Nephron (organoid): Measurements from ENCODE around the gene GNAZ.

Source experiments
- H3K27ac Mint-ChIP-seq, 3 experiments: 2 replicates each; pipeline ENCODE4 v1.8.0; 2020; ENCODE audit warnings: mixed read lengths in 3 of 3, mild to moderate bottlenecking in 2 of 3, moderate library complexity in 1 of 3
- H3K27me3 Mint-ChIP-seq: 2 replicates; pipeline ENCODE4 v1.8.0; 2021; ENCODE audit warnings: low read depth, mild to moderate bottlenecking, moderate library complexity, mixed read lengths
- H3K36me3 Mint-ChIP-seq: 2 replicates; pipeline ENCODE4 v1.8.0; 2020; ENCODE audit warnings: low read depth, mixed read lengths
- H3K4me1 Mint-ChIP-seq: 2 replicates; pipeline ENCODE4 v1.8.0; 2020; ENCODE audit warnings: mixed read lengths
- H3K4me3 Mint-ChIP-seq, 3 experiments: 2 replicates each; pipeline ENCODE4 v1.8.0; 2020; ENCODE audit warnings: mild to moderate bottlenecking in 3 of 3, mixed read lengths in 3 of 3, moderate library complexity in 2 of 3
- H3K9me3 Mint-ChIP-seq: 2 replicates; pipeline ENCODE4 v1.8.0; 2020; ENCODE audit warnings: mixed read lengths
- TF ChIP-seq, protein P1 (sequence below), 3 experiments: fragments of 200-600 bp; sonication (generic); IDR thresholded peaks; one replicate each; pipeline ENCODE4 v1.5.0; 2021; ENCODE audit warnings: antibody characterized with exemption in 3 of 3; ENCODE audit not compliant: unreplicated experiment in 3 of 3

Gene GNAZ

DNA sequence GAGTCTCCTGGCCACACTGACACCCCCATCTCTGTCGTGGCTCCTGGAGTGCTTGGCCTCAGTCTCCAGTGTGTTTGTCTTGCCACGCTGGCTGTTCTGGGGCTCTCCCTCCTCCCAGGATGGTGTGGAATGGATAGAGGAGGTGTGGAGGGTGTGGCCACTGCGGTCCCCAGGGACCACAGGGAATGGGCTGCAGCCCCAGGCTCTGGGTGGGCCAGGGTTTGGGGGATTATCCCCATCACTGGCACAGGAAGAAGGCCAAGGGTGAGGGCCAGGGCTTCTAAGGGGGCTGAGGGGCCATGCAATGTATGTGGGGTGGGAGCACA, 8.1 kb downstream of the GNAZ start:
- TF ChIP-seq, protein P1, sequence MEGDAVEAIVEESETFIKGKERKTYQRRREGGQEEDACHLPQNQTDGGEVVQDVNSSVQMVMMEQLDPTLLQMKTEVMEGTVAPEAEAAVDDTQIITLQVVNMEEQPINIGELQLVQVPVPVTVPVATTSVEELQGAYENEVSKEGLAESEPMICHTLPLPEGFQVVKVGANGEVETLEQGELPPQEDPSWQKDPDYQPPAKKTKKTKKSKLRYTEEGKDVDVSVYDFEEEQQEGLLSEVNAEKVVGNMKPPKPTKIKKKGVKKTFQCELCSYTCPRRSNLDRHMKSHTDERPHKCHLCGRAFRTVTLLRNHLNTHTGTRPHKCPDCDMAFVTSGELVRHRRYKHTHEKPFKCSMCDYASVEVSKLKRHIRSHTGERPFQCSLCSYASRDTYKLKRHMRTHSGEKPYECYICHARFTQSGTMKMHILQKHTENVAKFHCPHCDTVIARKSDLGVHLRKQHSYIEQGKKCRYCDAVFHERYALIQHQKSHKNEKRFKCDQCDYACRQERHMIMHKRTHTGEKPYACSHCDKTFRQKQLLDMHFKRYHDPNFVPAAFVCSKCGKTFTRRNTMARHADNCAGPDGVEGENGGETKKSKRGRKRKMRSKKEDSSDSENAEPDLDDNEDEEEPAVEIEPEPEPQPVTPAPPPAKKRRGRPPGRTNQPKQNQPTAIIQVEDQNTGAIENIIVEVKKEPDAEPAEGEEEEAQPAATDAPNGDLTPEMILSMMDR (IDR thresholded peaks at IDR 0.05; ENCODE audit: unreplicated experiment in 3 of 3) = no peak
- Mint-ChIP-seq H3K27me3 (peaks cover 12% of the 10 kb centered on the region), H3K4me3 (no peak overlapping the region), H3K36me3 (no peaks in the 10 kb centered on the region), H3K9me3 (no peaks in the 10 kb centered on the region), H3K27ac (no peak overlapping the region), H3K4me1 (no peaks in the 10 kb centered on the region)

DNA sequence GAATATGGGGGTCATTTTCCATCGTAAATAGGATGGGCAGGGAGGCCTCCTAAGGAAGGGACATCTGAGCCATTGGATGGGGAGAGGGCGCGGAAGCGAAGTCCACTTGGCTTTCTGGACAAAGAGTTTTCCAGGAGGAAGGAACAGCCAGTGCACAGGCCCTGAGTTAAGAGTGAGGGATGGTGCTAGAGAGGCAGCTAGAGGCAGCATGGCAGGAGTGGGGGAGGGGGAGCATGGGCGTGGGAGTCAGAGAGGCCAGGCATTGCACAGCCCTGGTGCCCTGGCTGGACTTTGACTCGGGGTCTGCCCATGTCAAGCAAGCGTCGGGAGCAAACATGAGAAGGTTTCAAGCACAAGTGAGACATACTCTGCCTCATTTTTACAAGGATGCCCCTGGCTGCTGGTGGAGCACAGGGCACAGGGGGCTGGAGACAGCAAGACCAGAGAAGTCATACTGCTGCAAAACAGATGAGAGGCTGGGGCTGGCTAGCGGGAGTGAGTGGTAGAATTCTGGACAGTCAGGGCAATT, 9.0 kb downstream of the GNAZ start:
- no peaks in the 10 kb centered on the region for H3K4me1 Mint-ChIP-seq
- no peak overlapping the region for H3K4me3 Mint-ChIP-seq
- H3K27me3 Mint-ChIP-seq = peaks cover 4% of the 10 kb centered on the region
- TF ChIP-seq, protein P1 (IDR thresholded peaks at IDR 0.05; ENCODE audit: unreplicated experiment in 3 of 3) = no peak
- H3K27ac Mint-ChIP-seq = no peak overlapping the region
- no peaks in the 10 kb centered on the region for H3K36me3 Mint-ChIP-seq
- H3K9me3 Mint-ChIP-seq = no peaks in the 10 kb centered on the region

GRCh38 chr22:23079814-23080521, 9.6 kb downstream of the GNAZ start:
- no peaks in the 10 kb centered on the region for H3K36me3 Mint-ChIP-seq
- no peak overlapping the region for H3K27ac Mint-ChIP-seq
- H3K9me3 Mint-ChIP-seq = no peaks in the 10 kb centered on the region
- no peaks in the 10 kb centered on the region for H3K4me1 Mint-ChIP-seq
- H3K27me3 Mint-ChIP-seq = peaks cover 4% of the 10 kb centered on the region
- TF ChIP-seq, protein P1 (IDR thresholded peaks at IDR 0.05; ENCODE audit: unreplicated experiment in 3 of 3) = no peak
- no peak overlapping the region for H3K4me3 Mint-ChIP-seq

DNA sequence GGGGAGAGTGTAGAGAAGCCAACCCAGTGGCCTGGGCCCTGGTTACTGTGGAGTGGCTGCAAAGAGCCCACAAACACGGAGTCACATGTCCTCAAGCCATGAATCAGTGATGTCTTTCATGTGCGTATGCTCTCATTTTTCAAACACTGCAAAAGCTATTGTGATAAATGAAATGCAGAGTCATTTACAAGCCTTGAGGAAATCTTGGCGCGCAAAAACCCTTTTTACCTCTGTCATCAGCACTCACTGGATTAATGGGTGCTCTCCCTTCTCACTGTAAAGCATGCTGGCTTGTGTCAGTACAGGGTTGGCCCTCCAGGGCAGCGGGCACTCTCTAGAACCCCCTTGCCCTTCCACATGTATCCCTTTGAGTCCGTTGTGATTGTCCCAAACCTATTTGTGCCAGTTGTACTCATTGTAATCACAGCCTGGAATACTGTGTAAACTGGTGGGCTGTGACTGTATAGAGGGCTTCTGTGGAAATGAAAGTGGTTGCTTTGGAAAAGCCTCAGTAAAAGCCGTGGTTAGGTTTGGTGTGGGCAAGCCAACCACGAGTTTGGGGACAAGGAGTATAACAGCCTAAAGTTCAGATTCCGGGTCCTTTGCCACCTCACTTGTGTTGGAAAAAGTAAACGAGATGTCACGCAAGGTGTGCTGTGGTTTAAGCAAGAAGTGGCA, 10.4 kb downstream of the GNAZ start:
- H3K27me3 Mint-ChIP-seq = peaks cover 4% of the 10 kb centered on the region
- no peaks in the 10 kb centered on the region for H3K36me3 Mint-ChIP-seq
- TF ChIP-seq, protein P1 (IDR thresholded peaks at IDR 0.05; ENCODE audit: unreplicated experiment in 3 of 3) = no peak
- no peaks in the 10 kb centered on the region for H3K9me3 Mint-ChIP-seq
- H3K27ac Mint-ChIP-seq = no peak overlapping the region
- no peak overlapping the region for H3K4me3 Mint-ChIP-seq
- H3K4me1 Mint-ChIP-seq = no peaks in the 10 kb centered on the region

DNA sequence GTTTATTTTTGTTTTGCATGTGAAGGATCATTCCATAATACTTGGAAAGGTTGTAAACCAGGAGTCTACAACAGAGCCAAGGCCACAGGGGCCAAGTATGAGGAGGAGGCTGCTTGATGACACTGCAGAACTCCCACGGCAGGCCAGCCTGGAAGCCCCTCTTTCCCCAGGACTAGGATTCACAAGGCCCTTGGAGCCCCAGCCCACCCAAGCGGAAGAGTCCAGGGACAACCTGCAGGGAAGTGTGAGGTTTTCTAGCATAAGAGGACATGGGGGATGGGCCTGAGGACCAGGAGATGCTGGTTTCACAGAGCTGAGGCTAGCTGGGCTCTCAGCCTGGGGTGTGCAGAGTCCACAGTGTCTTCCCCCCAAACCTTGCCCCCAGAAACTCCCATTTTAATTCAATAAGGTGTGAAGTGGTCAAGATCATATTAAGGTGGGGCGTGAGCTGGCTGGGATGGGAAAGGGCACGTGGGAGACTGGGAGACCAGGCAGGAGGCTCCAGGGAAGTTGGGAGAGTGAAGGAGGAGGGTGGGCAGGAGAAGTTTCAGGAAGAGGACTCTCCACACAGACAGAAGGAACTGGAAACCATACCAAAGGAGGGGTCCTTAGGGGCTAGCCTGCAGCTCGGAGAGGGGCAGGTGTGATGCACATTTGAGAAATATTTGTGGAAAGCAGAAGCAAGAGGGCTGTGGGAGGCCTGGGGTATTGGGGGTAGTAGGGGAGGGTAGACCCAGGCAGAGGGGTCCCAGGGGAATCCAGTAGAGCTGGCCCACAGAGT, 12.4 kb downstream of the GNAZ start:
- Mint-ChIP-seq H3K27me3 (peaks cover 4% of the 10 kb centered on the region), H3K4me3 (no peak overlapping the region), H3K4me1 (no peaks in the 10 kb centered on the region), H3K27ac (no peak overlapping the region), H3K9me3 (no peaks in the 10 kb centered on the region), H3K36me3 (no peaks in the 10 kb centered on the region)
- TF ChIP-seq, protein P1 (IDR thresholded peaks at IDR 0.05; ENCODE audit: unreplicated experiment in 3 of 3) = no peak
